Cortex of kidney (tissue), 1 donor: ENCODE measurements around the gene RAPH1.

Source experiments
- DNase-seq: peaks from one replicate; lab custom pipeline; 2025; lab: John Stamatoyannopoulos, UW

RAPH1 gene

GRCh38 chr2:203535078-203535783 is at the start of gene RAPH1:
Gene RAPH1 (minus strand): TSS chr2:203535301. CDS start chr2:203495353, 39,948 bp downstream.
- peak; percentile 19 for DNase-seq

- DNase-seq = no peak
Measured at GRCh38 chr2:203584784-203585183, 49.7 kb upstream of the RAPH1 start.

DNA sequence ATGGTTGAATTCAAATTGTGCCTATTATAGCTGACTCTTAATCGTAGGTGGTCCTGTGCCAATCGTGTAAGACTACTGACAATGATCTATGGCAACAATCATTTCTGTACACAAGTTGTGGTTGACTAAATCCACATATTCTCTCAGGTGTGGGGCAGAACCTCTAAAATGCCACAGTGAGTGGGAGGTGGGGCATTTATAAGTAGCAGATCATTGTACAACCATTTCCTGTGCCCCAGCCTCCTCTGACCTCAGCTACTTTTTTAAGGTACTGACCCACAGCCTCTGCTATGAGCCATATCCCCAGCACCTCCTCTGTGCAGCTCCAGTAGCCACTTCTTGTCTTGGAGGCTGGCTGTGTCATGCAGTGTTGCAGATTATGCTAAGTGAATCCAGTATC is 48.6 kb upstream of the RAPH1 start:
- DNase-seq = no peak

- no peak for DNase-seq
Measured at GRCh38 chr2:203583084-203583695, 48.1 kb upstream of the RAPH1 start.

DNA sequence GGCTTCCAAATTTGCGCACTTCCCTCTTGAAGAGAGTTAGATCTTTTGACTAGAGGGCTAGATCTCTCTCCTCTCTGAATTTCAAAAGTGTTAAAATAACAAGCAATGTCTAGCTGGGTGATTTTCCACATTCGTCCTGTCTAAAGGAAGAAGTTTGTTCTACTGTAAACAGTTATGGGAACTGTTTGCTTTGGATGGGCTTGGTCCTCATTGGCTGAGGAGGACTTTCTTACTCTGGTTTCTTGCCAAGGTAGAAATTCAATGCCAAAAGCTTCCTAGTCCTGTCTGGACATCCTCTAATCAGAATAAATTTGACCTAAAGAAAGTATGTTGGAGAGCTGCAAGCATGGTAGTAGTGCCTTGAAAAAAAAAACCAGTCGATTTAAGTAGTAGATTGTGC is 47.4 kb upstream of the RAPH1 start:
- no peak for DNase-seq

DNA sequence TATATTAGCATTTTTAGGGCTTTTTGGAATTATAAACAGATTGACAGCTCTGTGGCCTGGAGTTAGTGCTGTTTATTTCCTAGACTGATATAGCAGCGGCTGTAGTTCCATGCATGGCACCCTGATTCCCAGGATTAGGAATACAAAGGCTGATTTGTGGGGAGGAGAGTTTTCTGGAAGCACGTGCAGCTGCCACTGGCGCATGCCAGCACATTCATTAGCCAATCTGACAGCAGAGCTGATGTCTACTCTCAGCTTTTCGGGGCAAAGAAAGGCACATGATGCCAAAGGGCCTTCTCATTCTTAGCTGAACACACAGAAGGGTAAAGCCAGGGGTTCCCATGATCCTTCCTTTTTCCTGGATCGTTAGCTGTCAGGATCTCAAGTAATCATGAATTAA is 45.7 kb upstream of the RAPH1 start:
- no peak for DNase-seq

DNA sequence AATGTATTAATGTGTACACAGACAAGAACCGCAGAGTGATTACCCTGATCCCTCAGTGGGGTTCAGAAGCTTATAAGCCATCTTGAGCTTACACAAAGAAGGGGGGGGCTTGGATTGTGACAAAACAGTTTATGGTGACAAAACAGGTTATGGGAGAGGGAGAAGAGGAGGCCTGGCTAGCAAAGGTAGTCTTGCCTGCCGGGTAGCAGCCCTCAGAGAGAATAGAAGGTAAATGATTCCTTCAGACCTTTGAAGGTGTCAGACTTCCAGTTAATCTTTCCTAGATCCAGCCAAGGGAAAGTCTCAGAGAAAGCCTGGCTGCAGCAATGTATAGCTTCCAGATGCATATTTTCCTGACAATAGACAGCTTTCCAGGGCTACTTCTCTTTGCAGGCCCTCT is 44.6 kb upstream of the RAPH1 start:
- DNase-seq = no peak

DNA sequence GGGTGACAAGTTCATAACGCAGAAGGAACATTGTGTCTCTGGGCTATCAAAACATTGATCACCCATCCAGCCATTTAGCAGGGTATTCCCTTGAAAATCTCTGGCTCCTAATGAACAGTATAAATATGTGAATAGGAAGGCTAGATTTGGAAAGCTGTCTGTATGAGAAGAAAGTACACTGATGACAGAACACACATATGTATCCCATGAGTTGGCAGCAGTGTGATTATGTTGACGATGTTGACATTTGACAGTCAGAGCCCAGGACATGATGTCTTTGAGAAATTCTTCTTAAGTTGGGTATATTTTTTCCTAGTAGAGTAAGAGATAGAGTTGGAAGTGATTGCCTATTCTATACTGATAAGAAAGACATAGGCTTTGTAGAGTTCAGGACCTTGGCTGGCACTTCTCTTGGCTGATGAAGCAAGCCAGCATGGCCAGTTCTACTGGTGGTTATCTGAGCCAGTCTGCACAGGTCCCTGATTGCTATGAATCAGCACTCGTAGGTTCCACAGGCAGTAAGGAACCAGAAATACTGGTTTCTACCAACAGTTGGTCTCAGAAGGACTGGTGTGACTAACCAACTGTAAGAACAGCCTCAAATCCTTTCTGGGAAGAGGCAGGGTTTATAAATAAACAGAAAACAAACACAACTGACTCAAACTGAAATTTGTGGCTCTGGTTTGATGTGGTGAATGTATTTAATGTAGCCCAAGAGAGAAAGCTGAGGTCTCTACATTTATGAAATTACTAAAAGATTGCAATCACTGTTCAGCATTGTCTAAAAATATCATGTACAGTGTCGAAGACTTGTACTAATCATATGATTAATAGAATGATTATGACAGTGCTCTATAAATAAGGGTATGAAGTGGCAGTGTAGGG is 43.9 kb upstream of the RAPH1 start:
- no peak for DNase-seq

DNA sequence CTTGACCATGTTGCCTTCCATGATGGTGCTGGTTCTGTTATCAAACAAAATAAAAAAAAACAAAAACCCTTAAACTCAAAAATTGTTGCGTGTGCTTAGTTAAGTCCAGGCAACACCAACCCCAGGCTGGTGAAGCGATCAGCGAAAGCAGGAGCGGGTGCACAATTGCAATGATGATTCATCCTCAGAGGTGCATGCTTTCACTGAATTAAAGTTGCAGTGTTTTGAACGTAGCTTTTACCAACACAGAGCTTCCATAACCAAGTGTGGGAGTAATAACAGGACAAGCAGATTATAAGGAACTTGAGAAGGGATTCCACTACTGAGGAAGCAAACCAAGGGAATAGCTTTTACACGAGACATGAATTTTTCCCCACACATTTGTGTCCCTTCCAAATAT is 39.7 kb upstream of the RAPH1 start:
- no peak for DNase-seq

GRCh38 chr2:203572316-203572715 is 37.2 kb upstream of the RAPH1 start:
- no peak for DNase-seq

- no peak for DNase-seq
Measured at GRCh38 chr2:203569677-203570316, 34.7 kb upstream of the RAPH1 start.

DNA sequence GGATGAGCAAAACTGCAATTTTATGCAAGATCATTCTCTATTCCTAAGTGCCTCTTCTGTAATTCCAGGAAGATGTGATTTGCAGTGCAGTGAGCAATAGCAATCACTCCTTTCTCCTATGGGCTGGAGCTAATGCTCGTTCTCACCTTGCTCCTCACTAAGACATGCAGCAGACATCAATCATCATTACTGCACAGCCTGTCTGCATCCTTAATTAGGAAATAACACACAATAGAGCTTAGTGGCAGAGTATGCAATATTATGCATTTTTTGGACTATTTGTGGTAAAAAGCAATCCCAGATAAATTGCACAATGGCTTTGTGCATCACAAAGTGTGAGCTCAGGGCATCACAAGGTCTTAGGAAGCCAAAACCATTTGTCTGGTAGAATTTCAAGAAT is 32.6 kb upstream of the RAPH1 start:
- no peak for DNase-seq

DNA sequence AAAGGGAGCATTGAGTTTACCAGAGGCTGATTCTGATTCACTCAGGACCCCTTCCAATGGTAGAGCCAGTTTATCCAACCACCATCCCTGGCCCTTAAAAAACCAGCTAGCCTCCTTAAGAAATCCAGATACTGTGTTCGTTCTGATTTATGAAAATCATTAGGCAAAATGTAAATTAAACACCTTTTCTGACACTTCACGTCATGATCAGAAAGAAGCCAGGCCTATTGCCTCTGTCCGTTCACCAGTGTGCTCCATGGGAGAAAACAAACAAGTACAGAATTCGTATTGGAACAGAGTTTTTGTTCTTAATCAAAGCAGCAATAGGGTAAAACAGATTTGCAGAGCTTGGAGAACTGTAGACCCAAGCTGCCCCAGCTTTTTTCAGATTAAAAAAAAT is 31.1 kb upstream of the RAPH1 start:
- DNase-seq = no peak

GRCh38 chr2:203565076-203565475 is 30.0 kb upstream of the RAPH1 start:
- no peak for DNase-seq

DNA sequence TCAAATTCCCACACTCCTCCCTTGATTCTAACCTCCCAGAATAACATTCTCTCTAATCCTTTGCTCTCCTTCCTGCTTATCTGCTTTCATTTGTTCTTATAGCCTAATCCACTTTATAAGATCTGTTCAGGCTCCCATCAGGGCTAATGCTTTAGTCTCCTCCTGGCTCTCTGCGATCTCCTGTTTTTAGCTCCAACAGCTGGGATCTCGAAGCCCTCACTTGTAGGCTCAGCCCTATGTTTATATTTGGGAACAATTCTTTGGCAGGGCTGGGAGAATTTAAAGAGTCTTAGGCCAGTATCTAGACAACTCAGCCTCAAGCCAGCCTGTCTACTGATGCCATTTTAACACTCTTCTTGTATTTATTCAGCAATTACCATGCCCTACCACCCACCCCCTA is 27.2 kb upstream of the RAPH1 start:
- no peak for DNase-seq

DNA sequence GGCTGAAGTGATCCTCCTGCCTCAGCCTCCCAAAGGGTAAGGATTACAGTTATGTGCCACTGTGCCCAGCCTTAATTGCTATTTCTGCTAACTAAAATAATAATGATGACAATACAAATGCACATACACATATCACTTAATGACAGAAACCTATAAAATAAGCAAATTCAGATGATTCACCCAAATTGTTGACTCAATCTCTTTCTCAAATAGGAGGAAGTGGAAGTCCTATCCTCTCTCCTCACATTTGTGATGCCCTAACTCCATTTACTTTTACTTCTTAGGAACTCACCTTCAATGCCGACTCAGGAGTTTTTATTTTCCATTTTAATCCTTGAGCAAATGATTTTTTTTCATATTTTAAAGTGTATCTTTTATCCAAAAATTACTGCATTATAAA is 24.5 kb upstream of the RAPH1 start:
- DNase-seq = no peak

- DNase-seq = no peak
Measured at GRCh38 chr2:203553784-203554183, 18.7 kb upstream of the RAPH1 start.

- no peak for DNase-seq
Measured at GRCh38 chr2:203551778-203552177, 16.7 kb upstream of the RAPH1 start.

GRCh38 chr2:203550266-203550665 is 15.2 kb upstream of the RAPH1 start:
- no peak for DNase-seq

- DNase-seq = no peak
Measured at GRCh38 chr2:203549406-203549805, 14.3 kb upstream of the RAPH1 start.

GRCh38 chr2:203548887-203549286 is 13.8 kb upstream of the RAPH1 start:
- DNase-seq = no peak

- no peak for DNase-seq
Measured at GRCh38 chr2:203547356-203547755, 12.3 kb upstream of the RAPH1 start.
